PC-9 (cell line): ENCODE measurements around the gene TANC2. TPM values are rescaled to one million over a fixed set of nuclear protein-coding genes. Genes with fewer than 3 reads are reported as not detected.

Experiments used
- BruUV-seq: library from RNA; stranded (reverse); fragments of 400-500 nt; replicated peaks from 2 replicates; lab custom pipeline; 2021; lab: Mats Ljungman, UMichigan
- CTCF ChIA-PET: fragments of 300-600 bp; sonication (Branson Sonifier 250); formaldehyde crosslinking; loops from one replicate; lab custom pipeline; 2022; ENCODE audit warnings: antibody characterized with exemption; lab: Charles Lee
- POLR2A ChIA-PET: fragments of 300-600 bp; sonication (Branson Sonifier 250); formaldehyde crosslinking; loops from one replicate; lab custom pipeline; 2022; ENCODE audit warnings: antibody characterized with exemption; ENCODE audit not compliant: unreplicated experiment; lab: Charles Lee
- DNase-seq, 2 experiments: peaks; one replicate each; pipeline versions ENCODE4 v3.0.0 to v3.0.0-alpha.2; 2015 to 2022; ENCODE audit warnings: mixed read lengths in 1 of 2
- H2AFZ ChIP-seq: fragments of 200-600 bp; sonication (generic); 2 replicates; pipeline ENCODE4 v1.8.1; 2017; ENCODE audit warnings: antibody characterized with exemption
- H3F3A ChIP-seq: fragments of 200-600 bp; sonication (generic); 2 replicates; pipeline ENCODE4 v1.8.1; 2017; ENCODE audit warnings: antibody characterized with exemption, mild to moderate bottlenecking, low read depth; ENCODE audit not compliant: insufficient read depth
- H3K27ac ChIP-seq: fragments of 200-600 bp; sonication (generic); 2 replicates; pipeline ENCODE4 v1.6.1; 2016; ENCODE audit warnings: mixed run types
- H3K27me3 ChIP-seq: fragments of 200-600 bp; sonication (generic); 2 replicates; pipeline ENCODE4 v1.6.1; 2016; ENCODE audit warnings: low read depth, mixed run types; ENCODE audit not compliant: insufficient read depth
- H3K36me3 ChIP-seq: fragments of 200-600 bp; sonication (generic); 2 replicates; pipeline ENCODE4 v1.6.1; 2016; ENCODE audit warnings: low read depth, mixed run types
- H3K4me1 ChIP-seq: fragments of 200-600 bp; sonication (generic); replicated peaks from 2 replicates; pipeline ENCODE4 v1.6.1; 2016; ENCODE audit warnings: mixed run types; ENCODE audit not compliant: insufficient read depth
- H3K4me2 ChIP-seq: fragments of 200-600 bp; sonication (generic); 2 replicates; pipeline ENCODE4 v1.6.1; 2017; ENCODE audit warnings: mixed run types
- H3K4me3 ChIP-seq: fragments of 200-600 bp; sonication (generic); 2 replicates; pipeline ENCODE4 v1.6.1; 2016; ENCODE audit warnings: mixed run types
- H3K79me2 ChIP-seq: fragments of 200-600 bp; sonication (generic); 2 replicates; pipeline ENCODE4 v1.6.1; 2017; ENCODE audit warnings: low read depth, mixed run types
- H3K9me2 ChIP-seq: fragments of 200-600 bp; sonication (generic); 2 replicates; pipeline ENCODE4 v1.8.1; 2017; ENCODE audit warnings: mild to moderate bottlenecking; ENCODE audit not compliant: insufficient read depth
- H3K9me3 ChIP-seq: fragments of 200-600 bp; sonication (generic); 2 replicates; pipeline ENCODE4 v1.8.1; 2016; ENCODE audit warnings: low read depth; ENCODE audit not compliant: insufficient read depth
- H4K20me1 ChIP-seq: fragments of 200-600 bp; sonication (generic); 2 replicates; pipeline ENCODE4 v1.8.1; 2017; ENCODE audit not compliant: insufficient read depth
- CTCF ChIP-seq: fragments of 200-600 bp; sonication (generic); conservative IDR thresholded peaks from 2 replicates; pipeline ENCODE4 v1.6.1; 2017; ENCODE audit warnings: mixed run types, antibody characterized with exemption, mild to moderate bottlenecking, moderate library complexity
- EZH2 ChIP-seq: fragments of 200-600 bp; sonication (generic); IDR thresholded peaks from 2 replicates; pipeline ENCODE4 v1.8.0; 2017; ENCODE audit warnings: antibody characterized with exemption, low read depth
- intact Hi-C: fragments of 100-400 bp; cut with micrococcal nuclease; formaldehyde crosslinking; loops from one replicate; pipeline ENCODE4 v1.10.0; 2022; ENCODE audit not compliant: unreplicated experiment
- total RNA-seq: library from RNA; stranded (reverse); gene quantifications from 2 replicates; pipeline ENCODE4 v1.2.3, GENCODE V29; 2021

The TANC2 gene
- total RNA-seq, 1 experiment from 2014 or later = 122 TPM

- H3K27ac ChIP-seq = no peak overlapping the region
- H3K4me1 ChIP-seq = no peaks in the 10 kb centered on the region; the same call in 1 of the 2 replicates
- no peak overlapping the region for H2AFZ ChIP-seq
- H3K36me3 ChIP-seq = peaks cover 16% of the 10 kb centered on the region
- BruUV-seq = no TSS peak
- POLR2A ChIA-PET = no interaction called here
- CTCF ChIA-PET = no interaction called here
- TF ChIP-seq EZH2 (no peak), CTCF (peak; percentile 47)
- DNase-seq = no peak
- no peak overlapping the region for H3K4me2 ChIP-seq
- no peaks in the 10 kb centered on the region for H3K9me3 ChIP-seq
- H3F3A ChIP-seq = peaks cover 44% of the 10 kb centered on the region; the same call in 1 of the 2 replicates
- H3K27me3 ChIP-seq = no peaks in the 10 kb centered on the region
- H3K9me2 ChIP-seq = no peaks in the 10 kb centered on the region
- peaks cover 64% of the 10 kb centered on the region for H4K20me1 ChIP-seq
- intact Hi-C loops = loop anchor here (10.0 kb wide), 1 partner anchor 409 kb away; no protein-coding TSS in a partner anchor
- no peak overlapping the region for H3K4me3 ChIP-seq
- H3K79me2 ChIP-seq = peaks cover 100% of the 10 kb centered on the region
Measured at GRCh38 chr17:62995377-62995885, 29.4 kb downstream of the TANC2 start.

GRCh38 chr17:62996221-62996620 is 30.2 kb downstream of the TANC2 start:
- peaks cover 16% of the 10 kb centered on the region; the same call in 1 of the 2 replicates for H3K36me3 ChIP-seq
- H4K20me1 ChIP-seq = peaks cover 58% of the 10 kb centered on the region
- H3F3A ChIP-seq = peaks cover 47% of the 10 kb centered on the region; the same call in 1 of the 2 replicates
- no peak overlapping the region for H2AFZ ChIP-seq
- no peak overlapping the region for H3K4me3 ChIP-seq
- H3K9me2 ChIP-seq = no peaks in the 10 kb centered on the region
- peaks cover 100% of the 10 kb centered on the region for H3K79me2 ChIP-seq
- BruUV-seq = no TSS peak
- intact Hi-C loops = loop anchor here (10.0 kb wide), 1 partner anchor 409 kb away; no protein-coding TSS in a partner anchor
- H3K27ac ChIP-seq = no peak overlapping the region
- CTCF ChIA-PET = no interaction called here
- H3K4me2 ChIP-seq = no peak overlapping the region
- no peaks in the 10 kb centered on the region; the same call in 1 of the 2 replicates for H3K4me1 ChIP-seq
- H3K9me3 ChIP-seq = no peaks in the 10 kb centered on the region
- POLR2A ChIA-PET = interaction anchor here (0.6 kb wide), 1 partner anchor 1284 kb away, joined by 3 read pairs; no protein-coding TSS in a partner anchor
- DNase-seq = no peak
- TF ChIP-seq EZH2 (no peak), CTCF (no peak)
- no peaks in the 10 kb centered on the region for H3K27me3 ChIP-seq

GRCh38 chr17:62998166-62998565 is 32.1 kb downstream of the TANC2 start:
- ChIA-PET POLR2A (interaction anchor here (0.5 kb wide), 1 partner anchor 775 kb away, joined by 3 read pairs; the partner anchor contains the start of gene CCDC47), CTCF (no interaction called here)
- H3K27ac ChIP-seq = no peak overlapping the region
- no peak overlapping the region for H3K4me2 ChIP-seq
- no peak overlapping the region for H2AFZ ChIP-seq
- peaks cover 57% of the 10 kb centered on the region for H4K20me1 ChIP-seq
- no TSS peak for BruUV-seq
- no peaks in the 10 kb centered on the region for H3K9me2 ChIP-seq
- H3F3A ChIP-seq = peaks cover 51% of the 10 kb centered on the region
- DNase-seq = no peak
- H3K9me3 ChIP-seq = no peaks in the 10 kb centered on the region
- peaks cover 18% of the 10 kb centered on the region; the same call in 1 of the 2 replicates for H3K36me3 ChIP-seq
- no peaks in the 10 kb centered on the region; the same call in 1 of the 2 replicates for H3K4me1 ChIP-seq
- peaks cover 100% of the 10 kb centered on the region for H3K79me2 ChIP-seq
- H3K4me3 ChIP-seq = no peak overlapping the region
- TF ChIP-seq CTCF (no peak), EZH2 (no peak)
- no peaks in the 10 kb centered on the region for H3K27me3 ChIP-seq
- intact Hi-C loops = loop anchor here (10.0 kb wide), 1 partner anchor 407 kb away; no protein-coding TSS in a partner anchor
